GM12878 (cell line): ENCODE results near the gene MYH9. TPM values are rescaled to one million over a fixed set of nuclear protein-coding genes. Genes with fewer than 3 reads are reported as not detected.

ENCODE experiments used
- ATF3 ChIP-seq: IDR thresholded peaks from 2 replicates; pipeline ENCODE4 v1.6.1; 2011; ENCODE audit warnings: low read depth, mild to moderate bottlenecking, low read length, moderate library complexity, borderline replicate concordance; ENCODE audit errors: extremely low read depth
- BACH1 ChIP-seq: fragments of 450-650 bp; IDR thresholded peaks from 2 replicates; pipeline ENCODE4 v1.6.1; 2017; ENCODE audit warnings: mild to moderate bottlenecking, borderline replicate concordance
- BRCA1 ChIP-seq: IDR thresholded peaks from 2 replicates; pipeline ENCODE4 v1.6.1; 2011; ENCODE audit warnings: low read depth, low read length, improper control_type of control experiment
- CBX3 ChIP-seq: fragments of 200-600 bp; sonication (generic); IDR thresholded peaks from 2 replicates; pipeline ENCODE4 v1.6.1; 2016; ENCODE audit warnings: low read depth, borderline replicate concordance
- CBX5 ChIP-seq: sonication (generic); IDR thresholded peaks from 2 replicates; pipeline ENCODE4 v1.6.1; 2016; ENCODE audit warnings: low read depth, moderate library complexity, mild to moderate bottlenecking, inconsistent platforms
- CREM ChIP-seq: IDR thresholded peaks from 2 replicates; pipeline ENCODE4 v1.6.1; 2014; ENCODE audit warnings: antibody characterized with exemption, low read depth
- CUX1 ChIP-seq: IDR thresholded peaks from 2 replicates; pipeline ENCODE4 v1.6.1; 2012; ENCODE audit warnings: improper control_type of control experiment, low read depth, low read length; ENCODE audit not compliant: insufficient replicate concordance
- EED ChIP-seq: sonication (generic); IDR thresholded peaks from 2 replicates; pipeline ENCODE4 v1.6.1; 2016; ENCODE audit warnings: antibody characterized with exemption, low read depth
- ETV6 ChIP-seq, 2 experiments: fragments of 450-650 bp in 1 of 2; IDR thresholded peaks in 1 of 2; conservative IDR thresholded peaks in 1 of 2; 2 replicates each; pipeline ENCODE4 v1.6.1; 2014; ENCODE audit warnings: antibody characterized with exemption in 1 of 2, borderline replicate concordance in 1 of 2, low read depth in 1 of 2, mild to moderate bottlenecking in 1 of 2, moderate library complexity in 1 of 2
- IRF3 ChIP-seq: fragments of 450-650 bp; IDR thresholded peaks from 2 replicates; pipeline ENCODE4 v1.6.1; 2014; ENCODE audit warnings: mild to moderate bottlenecking
- IRF4 ChIP-seq: IDR thresholded peaks from 2 replicates; pipeline ENCODE4 v1.6.1; 2011; ENCODE audit warnings: low read depth, low read length
- KLF5 ChIP-seq: fragments of 450-650 bp; IDR thresholded peaks from 2 replicates; pipeline ENCODE4 v1.6.1; 2014; ENCODE audit warnings: mild to moderate bottlenecking; ENCODE audit not compliant: partially characterized antibody
- MEF2A ChIP-seq: IDR thresholded peaks from 2 replicates; pipeline ENCODE4 v1.6.1; 2011; ENCODE audit warnings: low read depth, mild to moderate bottlenecking, low read length, moderate library complexity; ENCODE audit not compliant: insufficient read depth
- MLLT1 ChIP-seq: fragments of 450-650 bp; IDR thresholded peaks from 2 replicates; pipeline ENCODE4 v1.6.1; 2016; ENCODE audit warnings: mild to moderate bottlenecking
- NFXL1 ChIP-seq: fragments of 450-650 bp; IDR thresholded peaks from 2 replicates; pipeline ENCODE4 v1.6.1; 2017; ENCODE audit warnings: antibody characterized with exemption, mild to moderate bottlenecking, borderline replicate concordance
- PML ChIP-seq: IDR thresholded peaks from 2 replicates; pipeline ENCODE4 v1.6.1; 2012; ENCODE audit warnings: low read length, inconsistent platforms
- RB1 ChIP-seq: fragments of 450-650 bp; formaldehyde crosslinking; IDR thresholded peaks from 2 replicates; pipeline ENCODE4 v1.6.1; 2017; ENCODE audit warnings: mild to moderate bottlenecking, borderline replicate concordance
- SMAD1 ChIP-seq: fragments of 450-650 bp; IDR thresholded peaks from 2 replicates; pipeline ENCODE4 v1.6.1; 2018; ENCODE audit warnings: mild to moderate bottlenecking, low read depth; ENCODE audit not compliant: partially characterized antibody
- SMAD5 ChIP-seq: IDR thresholded peaks from 2 replicates; pipeline ENCODE4 v1.6.1; 2016; ENCODE audit warnings: antibody characterized with exemption, low read depth
- SPI1 ChIP-seq: IDR thresholded peaks from 2 replicates; pipeline ENCODE4 v1.6.1; 2011; ENCODE audit warnings: low read depth, mild to moderate bottlenecking, low read length, moderate library complexity, borderline replicate concordance; ENCODE audit not compliant: insufficient read depth
- SUPT20H ChIP-seq: IDR thresholded peaks from 2 replicates; pipeline ENCODE4 v1.6.1; 2011; ENCODE audit warnings: low read depth, mild to moderate bottlenecking, low read length, moderate library complexity, borderline replicate concordance; ENCODE audit not compliant: control insufficient read depth
- TCF3 ChIP-seq: IDR thresholded peaks from 2 replicates; pipeline ENCODE4 v1.6.1; 2012; ENCODE audit warnings: low read depth, mild to moderate bottlenecking, low read length, borderline replicate concordance; ENCODE audit not compliant: insufficient read depth
- ZNF217 ChIP-seq: fragments of 450-650 bp; IDR thresholded peaks from 2 replicates; pipeline ENCODE4 v1.6.1; 2017; ENCODE audit warnings: antibody characterized with exemption, mild to moderate bottlenecking
- polyA plus RNA-seq, 11 experiments: library from polyadenylated mRNA; depleted of rRNA in 4 of 11; unstranded in 6 of 11; stranded (reverse) in 5 of 11; fragments of >200 nt; fragmentation: Nextera tagmentation in 4 of 11; fragmentation: Illumina TruSeq in 1 of 11; extraction: Ambion mirVana in 4 of 11; extraction: Trizol in 1 of 11; gene quantifications; 1 replicate in 1 of 11; 2 replicates in 10 of 11; pipeline versions ENCODE4 v1.2.1 to v1.2.3, GENCODE V29; 2011 to 2016; ENCODE audit warnings: inconsistent platforms in 2 of 11, missing spikeins in 2 of 11, low read depth in 1 of 11
- total RNA-seq, 4 experiments: library from RNA; depleted of rRNA in 3 of 4; stranded (reverse); fragments of >200 nt in 3 of 4; fragmentation: Illumina TruSeq in 1 of 4; extraction: Trizol in 1 of 4; gene quantifications; 2 replicates each; pipeline versions ENCODE4 v1.2.1 to v1.2.3, GENCODE V29; 2013 to 2021

Gene MYH9
- total and polyA plus RNA-seq, 10 of the 15 experiments (the other 5 are each of a cell fraction or from before 2014, with no cell fraction given): 5.1 to 525 (median 145) TPM

GRCh38 chr22:36331306-36331911 is 56.4 kb downstream of the MYH9 start (continued):
- TF ChIP-seq CUX1 (no peak), CREM (peak; percentile 84; the same call in 1 of the 2 replicates), BACH1 (0 out of 2 replicates have a peak, but pooled peaks have one; percentile 22), SUPT20H (no peak), IRF4 (0 out of 2 replicates have a peak, but pooled peaks have one; percentile 39), ATF3 (no peak), TCF3 (peak; percentile 89), BRCA1 (no peak), ZNF217 (no peak; the same call in 1 of the 2 replicates), NFXL1 (no peak), IRF3 (no peak), CBX5 (no peak), SMAD5 (0 out of 2 replicates have a peak, but pooled peaks have one; percentile 46), ETV6 (conservative IDR thresholded peaks at IDR 0.05 in 1 of 2, IDR thresholded peaks at IDR 0.05 in 1 of 2; ENCODE audit: borderline replicate concordance in 1 of 2, low read depth in 1 of 2) (peak in 1 of 2 experiments; percentile 87; a peak in 2 of 4 replicates), CBX3 (no peak), SPI1 (peak; percentile 94), MLLT1 (peak; percentile 58; the same call in 1 of the 2 replicates), PML (no peak), SMAD1 (peak; percentile 15), EED (peak; percentile 95), KLF5 (peak; percentile 78), RB1 (no peak), MEF2A (no peak)
